ENCODE results near the gene TMSB10.
"Not testable (repeated sequence)": the region's sequence is repeated elsewhere in the genome, so short reads cannot be mapped to it uniquely, and the experiment has no call there.

The TMSB10 gene

GRCh38 chr2:84905181-84906107 lies at the start of gene TMSB10:
Gene TMSB10 (plus strand): TSS chr2:84905656.
- DNase-seq = peak; percentile 33

- no peak for DNase-seq
Observed at GRCh38 chr2:84855731-84856130, 49.7 kb upstream of the TMSB10 start.

- no peak for DNase-seq
Observed at GRCh38 chr2:84856787-84857186, 48.7 kb upstream of the TMSB10 start.

GRCh38 chr2:84857566-84857965 lies 47.9 kb upstream of the TMSB10 start:
- no peak for DNase-seq

- no peak for DNase-seq
Observed at GRCh38 chr2:84858123-84858522, 47.3 kb upstream of the TMSB10 start.

- no peak for DNase-seq
Observed at GRCh38 chr2:84858937-84859336, 46.5 kb upstream of the TMSB10 start.

DNA sequence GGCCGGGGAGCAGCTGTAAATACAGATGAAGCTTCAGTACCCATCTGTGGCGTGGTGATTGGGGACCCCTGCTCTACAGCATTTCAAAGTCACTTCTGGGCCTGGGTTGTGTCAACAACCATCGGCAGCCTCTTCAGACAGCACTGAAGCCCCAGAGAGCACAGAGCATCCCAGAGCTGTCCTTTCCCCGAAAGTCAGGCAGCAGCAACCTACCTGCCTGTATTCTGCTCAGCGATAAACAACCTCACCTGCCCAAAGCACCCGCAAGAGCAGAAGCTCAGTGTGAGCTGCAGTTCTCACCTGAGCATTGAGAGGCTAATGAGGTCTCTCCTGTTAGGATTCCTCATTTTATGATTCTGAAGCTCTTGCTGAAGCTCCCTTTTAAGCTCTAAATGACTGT lies 43.9 kb upstream of the TMSB10 start:
- no peak for DNase-seq

GRCh38 chr2:84862006-84862405 lies 43.5 kb upstream of the TMSB10 start:
- no peak for DNase-seq

- no peak for DNase-seq
Observed at GRCh38 chr2:84865181-84865783, 40.2 kb upstream of the TMSB10 start.

DNA sequence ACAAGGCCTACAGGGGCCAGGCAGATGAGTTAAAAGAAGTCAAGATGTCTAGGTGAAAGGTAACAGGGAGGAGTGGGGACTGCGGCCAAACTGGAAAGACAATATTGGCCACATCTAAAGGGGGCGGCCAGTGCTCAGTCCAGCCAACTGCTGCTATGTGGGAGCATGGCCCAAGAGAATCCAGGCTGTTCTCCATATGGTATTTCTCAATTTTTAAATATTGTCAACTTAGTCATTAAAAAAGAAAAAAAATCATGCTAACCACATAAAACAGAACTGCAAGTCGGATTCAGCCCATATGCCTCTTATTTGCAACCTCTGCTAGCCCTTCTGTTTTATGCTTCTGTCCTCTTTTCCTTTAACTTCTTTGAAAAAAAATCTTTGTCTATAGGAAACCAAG lies 39.3 kb upstream of the TMSB10 start:
- DNase-seq = no peak

GRCh38 chr2:84868327-84868726 lies 37.1 kb upstream of the TMSB10 start:
- DNase-seq = not testable (repeated sequence)

DNA sequence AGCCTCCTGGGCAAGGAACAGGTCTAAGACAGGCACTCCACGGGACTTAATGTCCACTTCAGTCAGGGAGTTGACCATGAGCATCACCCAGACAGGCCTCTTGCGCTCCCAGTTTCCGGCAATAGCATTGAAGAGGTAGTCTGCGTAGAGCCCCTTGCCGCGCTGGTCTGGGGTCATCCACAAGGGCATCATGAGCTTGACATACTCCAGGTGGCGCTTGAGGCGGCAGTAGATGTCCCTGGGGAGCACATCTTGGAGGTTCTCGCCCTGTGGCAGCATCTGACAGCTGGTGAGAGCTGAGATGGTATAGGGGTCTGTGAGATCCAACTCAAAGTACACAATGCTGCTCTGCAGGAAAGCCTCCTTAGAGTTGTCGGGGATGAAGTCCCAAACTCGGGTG lies 35.1 kb upstream of the TMSB10 start:
- no peak for DNase-seq

- not testable (repeated sequence) for DNase-seq
Observed at GRCh38 chr2:84872691-84873090, 32.8 kb upstream of the TMSB10 start.

DNA sequence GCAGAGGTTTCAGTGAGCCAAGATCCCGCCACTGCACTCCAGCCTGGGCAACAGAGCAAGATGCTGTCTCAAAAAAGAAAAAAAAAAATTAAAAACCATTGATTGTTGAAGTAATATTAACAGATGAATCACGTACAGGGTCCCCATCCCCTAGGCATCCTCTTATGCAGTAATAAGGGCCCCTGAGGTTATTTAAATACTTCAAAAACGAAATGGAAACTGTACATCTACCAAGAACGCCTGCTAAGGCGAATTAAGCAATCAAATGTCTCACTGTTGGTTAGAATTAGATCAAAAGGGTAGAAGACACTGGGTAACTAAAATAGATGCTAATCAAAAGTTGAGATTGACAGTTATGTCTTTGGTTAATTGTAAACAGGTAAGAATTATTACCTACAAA lies 32.1 kb upstream of the TMSB10 start:
- DNase-seq = no peak

GRCh38 chr2:84874381-84875212 lies 30.9 kb upstream of the TMSB10 start:
- DNase-seq = no peak

DNA sequence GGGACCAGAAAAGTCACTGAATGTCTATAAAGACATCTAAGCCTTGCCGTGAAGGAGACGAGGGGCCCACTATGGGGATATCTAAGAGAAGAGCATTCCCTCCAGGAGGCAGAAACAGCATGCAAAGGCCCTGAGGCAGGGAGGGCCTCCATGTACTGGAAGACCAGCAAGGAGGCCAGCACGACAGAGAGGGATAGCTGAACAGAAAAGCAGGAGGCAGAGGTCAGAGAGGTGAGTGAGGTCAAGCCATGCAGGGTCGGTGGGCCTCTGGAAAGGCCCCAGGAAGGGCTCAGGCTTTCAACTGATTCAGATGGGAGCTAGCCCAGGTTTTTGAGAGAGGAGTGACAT lies 30.3 kb upstream of the TMSB10 start:
- DNase-seq = no peak

DNA sequence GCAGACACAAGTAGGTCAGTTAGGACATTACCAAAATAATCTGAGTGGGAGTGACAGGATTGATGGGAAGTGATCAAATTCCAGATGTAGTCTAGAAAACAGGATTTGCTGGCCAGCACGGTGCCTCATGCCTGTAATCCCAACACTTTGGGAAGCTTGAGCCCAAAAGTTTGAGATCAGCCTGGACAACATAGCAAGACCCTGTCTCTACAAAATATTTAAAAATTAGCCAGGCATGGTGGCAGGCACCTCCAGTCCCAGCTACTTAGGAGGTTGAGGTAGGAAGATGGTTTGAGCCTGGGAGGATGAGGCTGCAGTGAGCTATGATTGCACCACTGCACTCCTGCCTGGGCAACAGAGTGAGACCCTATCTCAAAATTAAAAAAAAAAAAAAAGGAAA lies 29.8 kb upstream of the TMSB10 start:
- not testable (repeated sequence) for DNase-seq

DNA sequence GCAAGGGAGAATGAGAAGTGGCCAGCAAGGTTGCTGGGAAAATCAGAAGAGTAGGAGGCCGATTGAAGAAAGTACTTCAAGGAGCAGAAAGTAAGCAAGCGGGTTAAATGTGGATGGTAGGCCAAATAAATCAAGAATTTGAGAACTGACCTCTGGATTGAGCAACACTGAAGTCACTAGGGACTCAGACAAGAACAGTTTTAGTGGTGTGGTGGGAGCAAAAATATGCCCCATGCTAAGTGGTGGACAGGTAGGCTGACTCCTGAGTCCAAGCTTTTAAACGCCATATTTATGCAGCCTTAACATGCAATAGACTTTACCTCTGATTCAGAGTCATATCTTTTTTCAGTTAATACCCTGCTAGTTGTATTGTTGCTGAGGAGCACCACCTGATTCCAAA lies 29.1 kb upstream of the TMSB10 start:
- no peak for DNase-seq

GRCh38 chr2:84878459-84878858 lies 27.0 kb upstream of the TMSB10 start:
- no peak for DNase-seq

- DNase-seq = no peak
Observed at GRCh38 chr2:84878896-84879583, 26.4 kb upstream of the TMSB10 start.

DNA sequence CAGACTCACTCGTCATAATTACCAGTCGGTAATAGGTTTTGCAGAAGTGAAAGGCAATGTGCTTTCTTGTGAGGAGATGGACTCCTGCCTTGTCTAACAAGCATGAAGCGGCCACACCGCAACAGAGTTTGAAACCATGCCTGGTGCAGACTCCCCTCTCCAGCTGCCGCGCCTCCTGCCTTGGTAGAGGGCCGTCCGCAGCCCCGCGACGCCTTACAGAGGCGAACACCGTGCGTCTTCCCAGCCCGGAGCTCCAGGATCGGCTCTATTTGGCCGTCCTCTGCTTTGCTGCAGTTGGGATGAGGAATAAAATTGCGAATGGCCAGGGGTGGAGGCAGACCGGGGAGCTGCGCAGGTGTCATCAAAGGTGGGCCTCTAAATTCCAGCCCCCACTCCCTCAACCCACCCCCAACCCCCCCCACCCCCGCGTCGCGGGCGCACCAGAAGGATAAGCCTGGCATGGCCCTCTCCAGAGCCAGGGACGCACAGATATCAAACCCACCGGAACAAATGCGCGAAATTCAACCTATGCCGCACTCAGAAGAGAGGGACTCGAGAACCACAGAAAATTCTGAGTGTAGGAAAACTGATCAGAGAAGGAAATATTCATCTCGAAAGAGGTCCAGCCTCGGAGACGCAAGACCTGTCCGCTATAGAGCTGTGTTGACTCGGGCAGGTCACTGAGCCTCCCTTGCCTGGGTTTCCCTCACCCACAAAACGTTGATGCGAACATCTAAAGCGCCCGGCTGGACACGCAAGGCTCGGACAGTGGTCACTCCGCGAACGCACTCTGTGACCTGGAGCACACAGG lies 25.7 kb upstream of the TMSB10 start:
- no peak for DNase-seq

DNA sequence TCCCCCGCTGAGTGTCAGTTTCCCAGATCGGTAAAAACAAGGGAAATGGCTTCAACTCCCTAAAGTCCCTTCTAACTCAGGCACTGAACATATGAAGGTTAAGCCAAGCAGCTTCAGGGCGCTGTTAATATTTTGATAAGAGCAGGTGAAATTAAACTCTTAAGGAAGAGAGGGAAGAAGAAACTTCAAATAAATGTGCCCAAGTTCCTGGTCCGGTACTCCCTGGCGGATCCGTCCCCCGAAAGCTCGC lies 25.1 kb upstream of the TMSB10 start:
- no peak for DNase-seq

Data from NCI-H510A (cell line).